ENCODE data around the gene RBBP9.

GRCh38 chr20:18527339-18527738 lies 30.3 kb upstream of the RBBP9 start:
- TF ChIP-seq YY1 (tag by site-specific recombination; IDR thresholded peaks at IDR 0.05) (no peak), ZNF324 (tag by site-specific recombination; IDR thresholded peaks at IDR 0.05) (no peak), CTCF (tag by site-specific recombination; IDR thresholded peaks at IDR 0.05) (no peak), ZBTB21 (tag by site-specific recombination; IDR thresholded peaks at IDR 0.05) (no peak), ZNF157 (tag by site-specific recombination; IDR thresholded peaks at IDR 0.05) (no peak)
